Hematopoietic multipotent progenitor cell treated with erythropoietin and hydrocortisone succinate and interleukin-3 and kit ligand, for 6 days (in vitro differentiated cells): ENCODE results near the gene GK.

Experiments used
- DNase-seq: peaks from one replicate; pipeline ENCODE4 v3.0.0-alpha.2; 2015

GK gene

GRCh38 chrX:30654989-30655607 is 1.9 kb downstream of the GK start:
- no peak for DNase-seq

GRCh38 chrX:30655991-30656390 is 2.8 kb downstream of the GK start:
- DNase-seq, result no peak

- peak; percentile 50 for DNase-seq
Measured at GRCh38 chrX:30657196-30658161, 4.3 kb downstream of the GK start.

DNA sequence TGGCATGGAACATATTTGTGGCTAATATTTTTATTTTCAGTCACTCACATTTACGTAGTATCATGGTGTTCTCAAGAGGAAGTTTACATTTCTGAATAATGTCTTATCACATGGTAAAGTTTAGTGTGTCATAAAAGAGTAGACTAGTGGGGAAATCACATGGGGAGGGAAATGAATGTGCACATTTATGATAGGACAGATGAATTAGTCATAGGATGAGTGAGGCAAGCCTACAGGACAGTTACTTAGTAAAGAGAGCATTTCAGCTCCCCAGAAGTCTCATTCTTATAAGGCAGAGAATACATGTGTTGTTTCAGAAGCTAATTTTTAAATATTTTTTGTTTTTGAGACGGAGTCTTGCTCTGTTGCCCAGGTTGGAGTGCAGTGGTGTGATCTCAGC is 6.2 kb downstream of the GK start:
- peak; percentile 84 for DNase-seq

DNA sequence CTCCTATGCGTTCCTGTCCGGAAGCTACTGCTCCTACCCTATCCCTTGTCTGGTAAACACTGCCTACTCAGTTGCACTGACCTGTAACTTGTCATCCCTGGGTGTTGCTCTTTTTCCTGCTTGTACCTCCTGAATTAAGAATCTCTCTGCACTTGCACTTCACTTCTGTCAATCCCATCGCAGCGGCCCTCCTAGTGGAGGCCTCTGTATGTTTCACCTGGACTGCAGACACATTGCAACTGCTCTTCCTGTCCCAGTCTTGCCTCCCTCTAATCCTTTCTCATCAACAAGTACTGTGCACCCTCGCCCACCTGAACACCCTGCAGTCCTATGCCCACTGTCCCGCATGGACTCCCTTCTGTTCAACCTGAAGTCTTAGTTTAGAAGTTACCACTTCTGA is 8.0 kb downstream of the GK start:
- no peak for DNase-seq

GRCh38 chrX:30663322-30663721 is 10.1 kb downstream of the GK start:
- no peak for DNase-seq

- no peak for DNase-seq
Measured at GRCh38 chrX:30665471-30665870, 12.2 kb downstream of the GK start.

GRCh38 chrX:30666094-30666493 is 12.9 kb downstream of the GK start:
- no peak for DNase-seq

GRCh38 chrX:30668581-30668980 is 15.4 kb downstream of the GK start:
- no peak for DNase-seq

DNA sequence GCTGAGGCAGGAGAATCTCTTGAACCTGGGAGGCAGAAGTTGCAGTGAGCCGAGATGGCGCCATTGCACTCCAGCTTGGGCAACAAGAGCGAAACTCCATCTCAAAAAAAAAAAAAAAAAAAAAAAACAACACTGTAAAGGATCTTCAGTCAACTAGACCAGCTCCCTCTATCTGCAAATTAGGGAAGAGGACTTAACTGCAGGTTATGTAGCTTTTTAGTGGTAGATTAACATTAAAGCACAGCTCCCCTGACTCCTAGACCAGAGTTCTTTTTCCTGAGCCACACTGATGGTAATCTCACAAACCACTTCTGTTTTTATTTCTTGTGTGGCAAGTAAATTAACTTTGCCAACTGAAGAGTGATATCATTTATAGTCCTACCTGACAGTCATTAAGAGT is 18.0 kb downstream of the GK start:
- DNase-seq, result peak; percentile 63

GRCh38 chrX:30673127-30673796 is 20.0 kb downstream of the GK start:
- no peak for DNase-seq

DNA sequence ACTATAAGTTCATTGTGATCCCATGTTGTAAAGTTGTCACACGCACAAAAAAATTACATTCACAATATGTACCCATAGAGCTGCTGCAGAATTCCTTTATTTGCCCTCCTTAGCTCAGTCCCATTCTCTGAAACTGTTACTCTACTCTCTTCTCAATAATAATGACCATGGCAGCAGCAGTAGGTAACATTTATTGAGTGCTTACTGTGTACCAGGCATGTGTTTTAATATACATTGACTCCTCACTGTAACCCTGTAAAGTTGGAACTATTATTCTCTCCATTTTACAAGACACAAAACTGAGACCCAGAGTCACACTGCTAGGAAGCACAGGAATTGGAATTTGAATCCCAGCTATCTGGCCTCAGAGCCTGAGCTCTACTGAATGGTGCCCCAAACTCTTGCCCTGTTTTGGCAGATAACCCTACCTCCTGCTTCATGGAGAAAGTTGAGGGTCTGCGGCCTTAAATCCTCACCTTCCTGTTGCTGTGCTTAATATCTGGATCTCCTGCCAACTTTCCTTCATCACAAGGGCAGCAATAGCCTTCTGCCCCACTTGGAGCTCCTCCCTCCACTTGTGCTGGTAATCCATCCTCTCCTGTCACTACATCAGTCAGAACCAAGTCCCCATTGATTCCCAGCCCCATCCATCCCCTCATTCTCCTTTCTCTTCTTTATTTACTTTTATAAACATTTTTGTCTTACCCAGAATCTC is 20.8 kb downstream of the GK start:
- DNase-seq, result no peak

DNA sequence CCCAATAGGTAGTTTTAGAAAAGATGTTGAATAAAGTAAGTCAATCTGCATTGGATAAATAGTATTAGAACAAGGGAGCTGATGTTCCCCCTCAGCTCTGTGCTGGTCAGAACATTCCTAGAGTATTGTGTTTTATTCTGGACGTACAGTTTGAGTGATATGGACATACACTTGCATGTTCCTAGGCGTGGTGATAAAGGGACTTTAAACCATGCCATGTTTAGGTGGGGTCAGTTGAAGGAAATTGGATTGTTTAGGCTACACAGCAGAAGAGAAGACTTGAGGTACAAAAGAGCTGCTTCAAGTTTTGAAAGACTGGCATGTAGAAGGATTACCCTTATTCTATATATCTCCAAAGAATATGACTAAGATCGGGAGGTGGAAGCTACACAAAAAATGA is 21.6 kb downstream of the GK start:
- no peak for DNase-seq

GRCh38 chrX:30679369-30679768 is 26.1 kb downstream of the GK start:
- DNase-seq, result no peak

DNA sequence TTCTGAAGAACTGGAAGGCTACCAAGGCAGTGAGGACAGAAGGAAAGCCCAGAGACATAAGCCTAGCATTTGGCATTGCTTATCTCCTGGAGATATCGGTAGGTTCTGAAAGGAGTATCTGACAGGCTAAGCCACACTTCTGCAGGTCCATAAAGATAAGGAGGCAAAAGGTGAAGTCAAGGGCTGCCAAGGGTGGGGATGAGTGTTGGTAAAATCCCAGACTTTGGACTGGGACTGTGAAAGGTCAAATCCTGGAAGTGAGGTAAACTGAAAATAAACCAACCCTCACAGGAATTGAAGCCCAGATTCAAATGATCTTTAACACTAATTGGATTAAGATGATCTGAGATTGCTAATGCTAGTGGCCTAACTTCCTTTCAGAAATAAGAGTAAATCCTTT is 27.4 kb downstream of the GK start:
- no peak for DNase-seq

- no peak for DNase-seq
Measured at GRCh38 chrX:30688641-30689040, 35.4 kb downstream of the GK start.

DNA sequence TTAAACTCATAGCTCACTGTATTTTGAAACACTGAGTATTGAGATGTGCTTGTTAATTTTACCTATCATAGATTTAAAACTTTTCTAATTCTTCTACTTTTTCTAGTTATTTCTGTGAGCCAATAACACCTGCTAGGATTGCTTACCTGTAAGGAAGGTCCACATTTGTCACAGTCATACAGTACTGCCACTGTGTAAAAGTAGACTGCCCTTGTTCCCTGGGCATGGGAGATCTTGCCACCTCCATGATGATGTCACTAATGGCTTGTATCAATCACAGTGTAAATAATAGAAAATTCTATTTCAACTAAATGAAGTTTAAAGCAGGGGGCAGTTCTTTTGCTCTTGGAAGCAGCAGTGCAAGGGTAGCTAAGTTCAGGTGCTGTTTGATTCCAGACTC is 35.9 kb downstream of the GK start:
- DNase-seq, result no peak

DNA sequence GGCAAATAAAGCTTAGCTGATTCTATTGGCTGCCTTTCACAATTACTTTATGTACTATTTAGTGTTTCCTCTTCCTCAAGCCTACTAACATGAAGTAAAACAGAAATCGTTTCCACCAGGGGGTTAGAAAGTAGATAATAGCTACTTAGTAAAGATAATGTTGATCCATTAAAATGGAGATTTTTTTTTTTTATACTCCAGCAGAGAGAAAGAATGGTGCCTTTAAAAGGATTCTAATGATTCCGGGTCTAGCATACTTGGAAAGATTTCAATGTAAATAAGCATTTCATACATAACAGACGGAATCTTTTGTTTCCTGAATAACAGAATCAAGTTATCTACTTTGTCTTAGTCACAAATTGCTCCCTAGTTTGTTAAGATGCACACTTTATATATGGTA is 37.1 kb downstream of the GK start:
- DNase-seq, result no peak

- DNase-seq, result no peak
Measured at GRCh38 chrX:30693999-30694650, 40.9 kb downstream of the GK start.

- DNase-seq, result no peak
Measured at GRCh38 chrX:30702736-30703135, 49.5 kb downstream of the GK start.

GRCh38 chrX:30706216-30706775 is 53.1 kb downstream of the GK start:
- no peak for DNase-seq

- no peak for DNase-seq
Measured at GRCh38 chrX:30712214-30712613, 59.0 kb downstream of the GK start.
